Right atrium auricular region (tissue), 2 donors: Measurements from ENCODE around the gene KDM4B. TPM values are rescaled to one million over a fixed set of nuclear protein-coding genes. Genes with fewer than 3 reads are reported as not detected.

ENCODE experiments used
- DNase-seq: peaks from one replicate; pipeline ENCODE4 v3.0.0-alpha.2; 2019; ENCODE audit warnings: low spot score
- H3K27ac ChIP-seq, 2 donors: fragments of 200-600 bp; sonication (generic); 1 replicate in 1 of 2; 2 replicates in 1 of 2; pipeline ENCODE4 v1.5.1; 2016 to 2019
- H3K27me3 ChIP-seq, 2 donors: fragments of 200-600 bp; sonication (generic); one replicate each; pipeline versions ENCODE4 v1.5.1 to v1.6.0; 2017 to 2019
- H3K36me3 ChIP-seq: fragments of 200-600 bp; sonication (generic); one replicate; pipeline ENCODE4 v1.5.1; 2016
- H3K4me1 ChIP-seq, 2 donors: fragments of 200-600 bp; sonication (generic); one replicate each; pipeline versions ENCODE4 v1.5.1 to v1.6.0; 2017 to 2019
- H3K4me3 ChIP-seq, 2 donors: fragments of 200-600 bp; sonication (generic); 1 replicate in 1 of 2; 2 replicates in 1 of 2; pipeline ENCODE4 v1.5.1; 2017 to 2019; ENCODE audit warnings: mild to moderate bottlenecking in 1 of 2, moderate library complexity in 1 of 2
- H3K9me3 ChIP-seq, 2 donors: fragments of 200-600 bp; sonication (generic); one replicate each; pipeline ENCODE4 v1.5.1; 2019
- total RNA-seq, 2 donors: library from RNA; depleted of rRNA; stranded (reverse); fragments of >200 nt; gene quantifications; one replicate each; pipeline ENCODE4 v1.1.0, GENCODE V29; 2016
- TF ChIP-seq, protein P1 (sequence below), 2 donors: fragments of 200-600 bp; sonication (generic); IDR thresholded peaks; one replicate each; pipeline ENCODE4 v1.5.1; 2019; ENCODE audit warnings: antibody characterized with exemption in 2 of 2

Gene KDM4B
- total RNA-seq, 2 donors from 2014 or later, result 17.6 to 26.0 TPM

- no peak overlapping the region for H3K4me3 ChIP-seq
- TF ChIP-seq, protein P1, sequence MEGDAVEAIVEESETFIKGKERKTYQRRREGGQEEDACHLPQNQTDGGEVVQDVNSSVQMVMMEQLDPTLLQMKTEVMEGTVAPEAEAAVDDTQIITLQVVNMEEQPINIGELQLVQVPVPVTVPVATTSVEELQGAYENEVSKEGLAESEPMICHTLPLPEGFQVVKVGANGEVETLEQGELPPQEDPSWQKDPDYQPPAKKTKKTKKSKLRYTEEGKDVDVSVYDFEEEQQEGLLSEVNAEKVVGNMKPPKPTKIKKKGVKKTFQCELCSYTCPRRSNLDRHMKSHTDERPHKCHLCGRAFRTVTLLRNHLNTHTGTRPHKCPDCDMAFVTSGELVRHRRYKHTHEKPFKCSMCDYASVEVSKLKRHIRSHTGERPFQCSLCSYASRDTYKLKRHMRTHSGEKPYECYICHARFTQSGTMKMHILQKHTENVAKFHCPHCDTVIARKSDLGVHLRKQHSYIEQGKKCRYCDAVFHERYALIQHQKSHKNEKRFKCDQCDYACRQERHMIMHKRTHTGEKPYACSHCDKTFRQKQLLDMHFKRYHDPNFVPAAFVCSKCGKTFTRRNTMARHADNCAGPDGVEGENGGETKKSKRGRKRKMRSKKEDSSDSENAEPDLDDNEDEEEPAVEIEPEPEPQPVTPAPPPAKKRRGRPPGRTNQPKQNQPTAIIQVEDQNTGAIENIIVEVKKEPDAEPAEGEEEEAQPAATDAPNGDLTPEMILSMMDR (IDR thresholded peaks at IDR 0.05), result no peak
- H3K4me1 ChIP-seq, result peaks cover 0 to 11% of the 10 kb centered on the region in 2 donors
- peaks cover 42% of the 10 kb centered on the region for H3K36me3 ChIP-seq
- H3K27me3 ChIP-seq, result no peaks in the 10 kb centered on the region
- H3K9me3 ChIP-seq, result no peaks in the 10 kb centered on the region
- no peak for DNase-seq
- no peak overlapping the region for H3K27ac ChIP-seq
Observed at GRCh38 chr19:5074830-5075394, 106.0 kb downstream of the KDM4B start.

GRCh38 chr19:5075597-5075996 is 106.7 kb downstream of the KDM4B start:
- H3K27me3 ChIP-seq, result no peaks in the 10 kb centered on the region
- H3K27ac ChIP-seq, result no peak overlapping the region
- peaks cover 42% of the 10 kb centered on the region for H3K36me3 ChIP-seq
- H3K4me1 ChIP-seq, result peaks cover 0 to 11% of the 10 kb centered on the region in 2 donors
- H3K9me3 ChIP-seq, result no peaks in the 10 kb centered on the region
- DNase-seq, result no peak
- H3K4me3 ChIP-seq, result no peak overlapping the region
- TF ChIP-seq, protein P1 (IDR thresholded peaks at IDR 0.05), result no peak

DNA sequence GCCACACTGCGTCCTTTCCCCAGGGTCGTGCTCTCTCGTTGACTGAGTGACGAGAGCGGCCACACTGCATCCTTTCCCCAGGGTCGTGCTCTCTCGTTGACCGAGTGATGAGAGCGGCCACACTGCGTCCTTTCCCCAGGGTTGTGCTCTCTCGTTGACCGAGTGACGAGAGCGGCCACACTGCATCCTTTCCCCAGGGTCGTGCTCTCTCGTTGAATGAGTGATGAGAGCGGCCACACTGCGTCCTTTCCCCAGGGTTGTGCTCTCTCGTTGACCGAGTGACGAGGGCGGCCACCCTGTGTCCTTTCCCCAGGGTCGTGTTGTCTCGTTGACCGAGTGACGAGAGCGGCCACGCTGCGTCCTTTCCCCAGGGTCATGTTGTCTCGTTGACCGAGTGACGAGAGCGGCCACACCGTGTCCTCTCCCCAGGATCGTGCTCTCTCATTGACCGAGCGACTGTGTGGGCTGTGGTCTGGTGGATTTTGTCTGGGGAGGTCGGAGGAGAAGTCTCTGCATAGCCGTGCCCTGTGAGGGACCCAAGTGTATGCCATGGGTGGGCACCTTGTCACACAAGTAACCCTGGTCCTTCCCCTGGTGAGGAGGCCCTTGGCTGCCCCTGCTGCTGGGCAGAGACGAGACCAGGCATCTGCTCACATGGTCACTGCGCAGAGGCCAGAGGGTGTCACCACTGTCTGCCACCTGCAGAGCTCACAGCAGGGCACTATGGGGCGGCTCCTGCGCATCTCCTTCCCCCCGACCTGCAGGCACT is 107.7 kb downstream of the KDM4B start:
- Histone ChIP-seq H3K4me3 (no peak overlapping the region), H3K27me3 (no peaks in the 10 kb centered on the region), H3K27ac (no peak overlapping the region), H3K36me3 (peaks cover 45% of the 10 kb centered on the region), H3K9me3 (no peaks in the 10 kb centered on the region), H3K4me1 (peaks cover 0 to 7% of the 10 kb centered on the region in 2 donors)
- TF ChIP-seq, protein P1 (IDR thresholded peaks at IDR 0.05), result no peak
- DNase-seq, result no peak

DNA sequence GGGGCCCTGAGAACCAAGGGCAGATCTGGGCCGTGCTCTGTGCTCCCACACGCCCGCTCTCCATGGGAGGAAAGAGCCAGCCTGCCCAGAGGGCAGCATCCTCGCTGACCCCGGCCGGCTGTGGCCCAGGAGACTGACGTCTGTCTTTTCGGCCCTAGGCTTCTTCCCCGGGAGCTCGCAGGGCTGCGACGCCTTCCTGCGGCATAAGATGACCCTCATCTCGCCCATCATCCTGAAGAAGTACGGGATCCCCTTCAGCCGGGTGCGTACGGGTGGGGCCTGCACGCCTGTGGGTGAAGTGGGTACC is 108.2 kb downstream of the KDM4B start:
- H3K4me1 ChIP-seq, result peaks cover 0 to 7% of the 10 kb centered on the region in 2 donors
- no peak overlapping the region for H3K4me3 ChIP-seq
- H3K27me3 ChIP-seq, result no peaks in the 10 kb centered on the region
- no peak for DNase-seq
- peaks cover 48% of the 10 kb centered on the region for H3K36me3 ChIP-seq
- no peak overlapping the region for H3K27ac ChIP-seq
- no peaks in the 10 kb centered on the region for H3K9me3 ChIP-seq
- TF ChIP-seq, protein P1 (IDR thresholded peaks at IDR 0.05), result no peak

DNA sequence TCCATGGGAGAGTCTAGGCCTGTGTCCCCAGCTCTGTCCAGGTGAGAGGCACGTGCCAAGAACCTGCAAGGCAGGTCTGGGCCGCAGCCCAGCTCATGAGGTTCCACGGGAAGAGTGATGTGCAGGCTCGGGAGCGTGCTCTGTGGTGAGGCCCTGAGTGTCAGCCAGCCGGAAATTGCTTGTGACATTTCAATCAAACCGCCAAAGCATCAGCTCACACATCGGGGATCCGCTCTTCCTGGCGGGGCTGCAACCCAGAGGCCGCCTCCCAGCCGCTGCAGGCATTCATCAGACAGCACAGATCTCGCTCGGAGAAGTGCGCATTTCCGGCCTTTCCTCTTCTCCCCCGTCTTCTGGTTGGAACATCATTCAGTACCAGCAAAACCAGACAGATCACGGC is 109.3 kb downstream of the KDM4B start:
- Histone ChIP-seq H3K4me3 (no peak overlapping the region), H3K27ac (peak overlapping the region in 1 of 2 donors; percentile 40), H3K9me3 (no peaks in the 10 kb centered on the region), H3K27me3 (no peaks in the 10 kb centered on the region), H3K36me3 (peaks cover 55% of the 10 kb centered on the region), H3K4me1 (peaks cover 0 to 14% of the 10 kb centered on the region in 2 donors)
- DNase-seq, result no peak
- TF ChIP-seq, protein P1 (IDR thresholded peaks at IDR 0.05), result no peak
